ENCODE results near the gene B3GLCT. TPM values are rescaled to one million over a fixed set of nuclear protein-coding genes. Genes with fewer than 3 reads are reported as not detected.
"Not testable (repeated sequence)": the region's sequence is repeated elsewhere in the genome, so short reads cannot be mapped to it uniquely, and the experiment has no call there.

Gene B3GLCT
- total RNA-seq, 1 donor from 2014 or later: 11.2 TPM

GRCh38 chr13:31213651-31214289, 14.0 kb downstream of the B3GLCT start:
- TF ChIP-seq EZH2 (IDR thresholded peaks at IDR 0.05; ENCODE audit: insufficient read depth, low read length) (no peak), CTCF (IDR thresholded peaks at IDR 0.05; ENCODE audit: insufficient read depth, low read depth, low read length) (no peak)
- Histone ChIP-seq H3K79me2 (ENCODE audit: insufficient read depth, low read length) (no peaks in the 10 kb centered on the region), H3K9me3 (ENCODE audit: insufficient read depth, low read depth, low read length) (no peaks in the 10 kb centered on the region), H2AFZ (ENCODE audit: low read depth, low read length) (no peak overlapping the region), H3K36me3 (ENCODE audit: insufficient read depth, low read length) (no peaks in the 10 kb centered on the region), H3K27me3 (ENCODE audit: insufficient read depth, low read length) (no peaks in the 10 kb centered on the region), H3K27ac (ENCODE audit: low read depth, low read length) (no peak overlapping the region), H3K4me2 (ENCODE audit: low read length) (no peak overlapping the region), H3K4me1 (ENCODE audit: insufficient read depth, low read length) (peaks cover 12% of the 10 kb centered on the region), H3K9ac (ENCODE audit: low read length) (no peak overlapping the region), H4K20me1 (ENCODE audit: insufficient read depth, low read length) (peaks cover 4% of the 10 kb centered on the region), H3K4me3 (ENCODE audit: insufficient read depth, low read depth, low read length) (no peak overlapping the region)
- Mint-ChIP-seq H3K36me3 (ENCODE audit: low read depth, unreplicated experiment) (no peaks in the 10 kb centered on the region), H3K27ac (ENCODE audit: unreplicated experiment) (peak overlapping the region; percentile 42), H3K4me1 (ENCODE audit: low read depth, unreplicated experiment) (peaks cover 39% of the 10 kb centered on the region), H3K9me3 (ENCODE audit: unreplicated experiment) (peaks cover 2% of the 10 kb centered on the region), H3K4me3 (ENCODE audit: unreplicated experiment) (no peak overlapping the region), H3K27me3 (ENCODE audit: low read depth, unreplicated experiment) (no peaks in the 10 kb centered on the region)
- DNase-seq (ENCODE audit: low read depth) (peak; percentile 7), FAIRE-seq (peak; percentile 56)

- Histone ChIP-seq H3K9me3 (ENCODE audit: insufficient read depth, low read depth, low read length) (no peaks in the 10 kb centered on the region), H2AFZ (ENCODE audit: low read depth, low read length) (no peak overlapping the region), H3K4me3 (ENCODE audit: insufficient read depth, low read depth, low read length) (no peak overlapping the region), H3K9ac (ENCODE audit: low read length) (no peak overlapping the region), H3K27me3 (ENCODE audit: insufficient read depth, low read length) (no peaks in the 10 kb centered on the region), H3K27ac (ENCODE audit: low read depth, low read length) (no peak overlapping the region), H3K79me2 (ENCODE audit: insufficient read depth, low read length) (no peaks in the 10 kb centered on the region), H3K4me1 (ENCODE audit: insufficient read depth, low read length) (peaks cover 5% of the 10 kb centered on the region), H4K20me1 (ENCODE audit: insufficient read depth, low read length) (no peaks in the 10 kb centered on the region), H3K36me3 (ENCODE audit: insufficient read depth, low read length) (no peaks in the 10 kb centered on the region), H3K4me2 (ENCODE audit: low read length) (no peak overlapping the region)
- Mint-ChIP-seq H3K4me3 (ENCODE audit: unreplicated experiment) (no peak overlapping the region), H3K27ac (ENCODE audit: unreplicated experiment) (peak overlapping the region; percentile 48), H3K36me3 (ENCODE audit: low read depth, unreplicated experiment) (no peaks in the 10 kb centered on the region), H3K4me1 (ENCODE audit: low read depth, unreplicated experiment) (peaks cover 32% of the 10 kb centered on the region), H3K27me3 (ENCODE audit: low read depth, unreplicated experiment) (no peaks in the 10 kb centered on the region), H3K9me3 (ENCODE audit: unreplicated experiment) (peaks cover 2% of the 10 kb centered on the region)
- no peak for DNase-seq (ENCODE audit: low read depth)
- TF ChIP-seq CTCF (IDR thresholded peaks at IDR 0.05; ENCODE audit: insufficient read depth, low read depth, low read length) (no peak), EZH2 (IDR thresholded peaks at IDR 0.05; ENCODE audit: insufficient read depth, low read length) (no peak)
- peak; percentile 34 for FAIRE-seq
Measured at GRCh38 chr13:31214435-31214834, 14.7 kb downstream of the B3GLCT start.

- H3K27ac Mint-ChIP-seq (ENCODE audit: unreplicated experiment); H3K9me3 Mint-ChIP-seq (ENCODE audit: unreplicated experiment); H3K9me3 ChIP-seq (ENCODE audit: insufficient read depth, low read depth, low read length); H3K36me3 ChIP-seq (ENCODE audit: insufficient read depth, low read length); H3K4me3 Mint-ChIP-seq (ENCODE audit: unreplicated experiment); H3K27me3 Mint-ChIP-seq (ENCODE audit: low read depth, unreplicated experiment); H3K27ac ChIP-seq (ENCODE audit: low read depth, low read length); H3K36me3 Mint-ChIP-seq (ENCODE audit: low read depth, unreplicated experiment); H3K4me3 ChIP-seq (ENCODE audit: insufficient read depth, low read depth, low read length); H3K4me1 ChIP-seq (ENCODE audit: insufficient read depth, low read length); FAIRE-seq; H2AFZ ChIP-seq (ENCODE audit: low read depth, low read length); H3K27me3 ChIP-seq (ENCODE audit: insufficient read depth, low read length); H4K20me1 ChIP-seq (ENCODE audit: insufficient read depth, low read length); H3K79me2 ChIP-seq (ENCODE audit: insufficient read depth, low read length); H3K4me2 ChIP-seq (ENCODE audit: low read length); H3K9ac ChIP-seq (ENCODE audit: low read length): not testable (repeated sequence)
- peak; percentile 26 for DNase-seq (ENCODE audit: low read depth)
- peaks cover 23% of the 10 kb centered on the region for H3K4me1 Mint-ChIP-seq (ENCODE audit: low read depth, unreplicated experiment)
Measured at GRCh38 chr13:31216916-31217315, 17.1 kb downstream of the B3GLCT start.

Measured in astrocyte (in vitro differentiated cells and primary cell).